OCI-LY7 (cell line): ENCODE measurements around the gene RGMB. TPM values are rescaled to one million over a fixed set of nuclear protein-coding genes. Genes with fewer than 3 reads are reported as not detected.

ENCODE experiments used
- BruUV-seq: library from RNA; stranded (reverse); fragments of 400-500 nt; replicated peaks from 2 replicates; lab custom pipeline; 2021; lab: Mats Ljungman, UMichigan
- CTCF ChIA-PET: fragments of 300-600 bp; sonication (Branson Sonifier 250); formaldehyde crosslinking; loops from one replicate; lab custom pipeline; 2022; ENCODE audit warnings: antibody characterized with exemption; ENCODE audit not compliant: unreplicated experiment; lab: Charles Lee
- POLR2A ChIA-PET: fragments of 300-600 bp; sonication (Branson Sonifier 250); formaldehyde crosslinking; loops from one replicate; lab custom pipeline; 2022; ENCODE audit warnings: antibody characterized with exemption; lab: Charles Lee
- DNase-seq: peaks from one replicate; pipeline ENCODE4 v3.0.0-alpha.2; 2015; ENCODE audit warnings: low spot score
- H2AFZ ChIP-seq: fragments of 200-600 bp; sonication (generic), shearing (Covaris generic); 2 replicates; pipeline ENCODE4 v1.6.1; 2014; ENCODE audit warnings: mild to moderate bottlenecking, antibody characterized with exemption, low read length, moderate library complexity
- H3K27ac ChIP-seq: fragments of 200-600 bp; sonication (generic); 2 replicates; pipeline ENCODE4 v1.5.1; 2014; ENCODE audit warnings: mixed run types, low read depth, mild to moderate bottlenecking, moderate library complexity, low read length, inconsistent platforms; ENCODE audit not compliant: poor library complexity, severe bottlenecking
- H3K36me3 ChIP-seq: fragments of 200-600 bp; sonication (generic); 2 replicates; pipeline ENCODE4 v1.6.1; 2014; ENCODE audit warnings: mild to moderate bottlenecking, antibody characterized with exemption, low read length, moderate library complexity, mixed read lengths; ENCODE audit not compliant: insufficient read depth
- H3K4me1 ChIP-seq: fragments of 200-600 bp; sonication (generic); 2 replicates; pipeline ENCODE4 v1.5.1; 2014; ENCODE audit warnings: mild to moderate bottlenecking, low read length; ENCODE audit not compliant: insufficient read depth, poor library complexity, severe bottlenecking
- H3K4me2 ChIP-seq: fragments of 200-600 bp; sonication (generic); 2 replicates; pipeline ENCODE4 v1.6.1; 2014; ENCODE audit warnings: mild to moderate bottlenecking, low read length
- H3K4me3 ChIP-seq: fragments of 200-600 bp; sonication (generic); 2 replicates; pipeline ENCODE4 v1.5.1; 2014; ENCODE audit warnings: mild to moderate bottlenecking, low read depth, low read length; ENCODE audit not compliant: poor library complexity, severe bottlenecking
- H3K79me2 ChIP-seq: fragments of 200-600 bp; sonication (generic); 2 replicates; pipeline ENCODE4 v1.6.1; 2016; ENCODE audit warnings: low read depth, mild to moderate bottlenecking, low read length, moderate library complexity, mixed read lengths; ENCODE audit not compliant: insufficient read depth
- H3K9me2 ChIP-seq: fragments of 200-600 bp; sonication (generic); 2 replicates; pipeline ENCODE4 v1.6.1; 2016; ENCODE audit warnings: mild to moderate bottlenecking, low read length, mixed read lengths; ENCODE audit not compliant: insufficient read depth
- H3K9me3 ChIP-seq: fragments of 200-600 bp; sonication (generic); 2 replicates; pipeline ENCODE4 v1.6.1; 2014; ENCODE audit warnings: mild to moderate bottlenecking, mixed run types, low read length, mixed read lengths
- H4K20me1 ChIP-seq: fragments of 200-600 bp; sonication (generic); 2 replicates; pipeline ENCODE4 v1.6.1; 2014; ENCODE audit warnings: mild to moderate bottlenecking, antibody characterized with exemption, low read length, moderate library complexity, mixed read lengths; ENCODE audit not compliant: insufficient read depth
- CTCF ChIP-seq: fragments of 200-600 bp; sonication (generic); conservative IDR thresholded peaks from 2 replicates; pipeline ENCODE4 v1.5.1; 2014; ENCODE audit warnings: mild to moderate bottlenecking, antibody characterized with exemption, low read length, moderate library complexity, mixed read lengths
- EZH2phosphoT487 ChIP-seq: fragments of 200-600 bp; sonication (generic); IDR thresholded peaks from 2 replicates; pipeline ENCODE4 v1.6.1; 2018; ENCODE audit warnings: low read depth, borderline replicate concordance, mild to moderate bottlenecking, mixed run types, antibody characterized with exemption, low read length, moderate library complexity, mixed read lengths
- intact Hi-C: fragments of 100-400 bp; cut with micrococcal nuclease; formaldehyde crosslinking; loops from one replicate; pipeline ENCODE4 v1.10.0; 2022; ENCODE audit not compliant: unreplicated experiment
- total RNA-seq, 2 experiments: library from RNA; depleted of rRNA in 1 of 2; stranded (reverse); fragments of >200 nt in 1 of 2; shearing (Covaris generic) in 1 of 2; gene quantifications; 2 replicates each; pipeline ENCODE4 v1.2.3, GENCODE V29; 2014 to 2022

Gene RGMB
- total RNA-seq, 2 experiments from 2014 or later, result 9.2 to 11.2 TPM

GRCh38 chr5:98844865-98845264 lies 71.4 kb downstream of the RGMB start:
- no peaks in the 10 kb centered on the region for H3K4me1 ChIP-seq
- BruUV-seq, result no TSS peak
- H3K79me2 ChIP-seq, result no peaks in the 10 kb centered on the region
- peaks cover 7% of the 10 kb centered on the region; the same call in 1 of the 2 replicates for H3K9me3 ChIP-seq
- H3K4me2 ChIP-seq, result no peak overlapping the region
- POLR2A ChIA-PET, result no interaction called here
- H3K4me3 ChIP-seq, result no peak overlapping the region
- no peak for DNase-seq
- no peak overlapping the region for H3K27ac ChIP-seq
- no peaks in the 10 kb centered on the region for H3K9me2 ChIP-seq
- intact Hi-C loops, result no loop called here
- no peak overlapping the region for H2AFZ ChIP-seq
- H3K36me3 ChIP-seq, result no peaks in the 10 kb centered on the region
- CTCF ChIA-PET, result no interaction called here
- no peaks in the 10 kb centered on the region for H4K20me1 ChIP-seq
- TF ChIP-seq CTCF, result no peak
- no peak for TF ChIP-seq EZH2phosphoT487

GRCh38 chr5:98845878-98846277 lies 72.4 kb downstream of the RGMB start:
- BruUV-seq, result no TSS peak
- no peak for DNase-seq
- H3K4me2 ChIP-seq, result no peak overlapping the region
- no peak overlapping the region for H2AFZ ChIP-seq
- intact Hi-C loops, result no loop called here
- H3K36me3 ChIP-seq, result no peaks in the 10 kb centered on the region
- H3K9me3 ChIP-seq, result peaks cover 7% of the 10 kb centered on the region; the same call in 1 of the 2 replicates
- H3K4me3 ChIP-seq, result no peak overlapping the region
- no peaks in the 10 kb centered on the region for H4K20me1 ChIP-seq
- no peak overlapping the region for H3K27ac ChIP-seq
- no peaks in the 10 kb centered on the region for H3K79me2 ChIP-seq
- POLR2A ChIA-PET, result no interaction called here
- CTCF ChIA-PET, result no interaction called here
- no peaks in the 10 kb centered on the region for H3K4me1 ChIP-seq
- H3K9me2 ChIP-seq, result no peaks in the 10 kb centered on the region
- TF ChIP-seq CTCF (no peak), EZH2phosphoT487 (no peak)

Other genes with a start within 250 kb of the RGMB start
- 10.3 and 23.3 TPM in 2 replicates for gene CHD1, start 155.3 kb downstream of the RGMB start, total RNA-seq (2014; rRNA removed; shearing (Covaris generic))
- 8.3 and 8.7 TPM in 2 replicates for gene CHD1, start 155.3 kb downstream of the RGMB start, total RNA-seq (2022)